Body of pancreas (tissue), 4 donors: ENCODE measurements around the gene CREBRF.

Source experiments
- POLR2A ChIP-seq, 3 donors: fragments of 450-650 bp; IDR thresholded peaks; one replicate each; pipeline ENCODE4 v1.6.1; 2016; ENCODE audit warnings: antibody characterized with exemption in 3 of 3, mild to moderate bottlenecking in 2 of 3
- TF ChIP-seq, protein P1 (sequence below), 7 experiments: fragments of 450-650 bp in 4 of 7; fragments of 200-600 bp in 3 of 7; sonication (generic) in 3 of 7; IDR thresholded peaks; one replicate each; pipeline ENCODE4 v1.5.1; 2016 to 2019; ENCODE audit warnings: antibody characterized with exemption in 7 of 7

DNA sequence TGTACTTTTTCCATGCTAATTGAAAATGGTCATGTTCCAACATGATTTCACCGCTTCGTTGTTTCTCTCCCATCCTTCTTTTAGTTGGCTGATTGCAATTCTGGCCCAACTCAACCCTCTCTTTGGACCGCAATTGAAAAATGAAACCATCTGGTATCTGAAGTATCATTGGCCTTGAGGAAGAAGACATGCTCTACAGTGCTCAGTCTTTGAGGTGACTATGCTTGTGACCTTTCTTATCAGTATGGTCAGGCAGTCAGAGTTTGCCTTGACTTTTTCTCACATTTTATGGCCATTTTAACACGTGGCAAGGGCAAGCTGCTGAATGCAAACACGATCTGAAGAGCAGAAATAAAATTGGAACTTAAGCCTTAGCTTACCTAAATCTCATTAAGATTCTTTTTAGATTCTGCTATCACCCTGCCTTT, 36.0 kb upstream of the CREBRF start:
- TF ChIP-seq, protein P1, sequence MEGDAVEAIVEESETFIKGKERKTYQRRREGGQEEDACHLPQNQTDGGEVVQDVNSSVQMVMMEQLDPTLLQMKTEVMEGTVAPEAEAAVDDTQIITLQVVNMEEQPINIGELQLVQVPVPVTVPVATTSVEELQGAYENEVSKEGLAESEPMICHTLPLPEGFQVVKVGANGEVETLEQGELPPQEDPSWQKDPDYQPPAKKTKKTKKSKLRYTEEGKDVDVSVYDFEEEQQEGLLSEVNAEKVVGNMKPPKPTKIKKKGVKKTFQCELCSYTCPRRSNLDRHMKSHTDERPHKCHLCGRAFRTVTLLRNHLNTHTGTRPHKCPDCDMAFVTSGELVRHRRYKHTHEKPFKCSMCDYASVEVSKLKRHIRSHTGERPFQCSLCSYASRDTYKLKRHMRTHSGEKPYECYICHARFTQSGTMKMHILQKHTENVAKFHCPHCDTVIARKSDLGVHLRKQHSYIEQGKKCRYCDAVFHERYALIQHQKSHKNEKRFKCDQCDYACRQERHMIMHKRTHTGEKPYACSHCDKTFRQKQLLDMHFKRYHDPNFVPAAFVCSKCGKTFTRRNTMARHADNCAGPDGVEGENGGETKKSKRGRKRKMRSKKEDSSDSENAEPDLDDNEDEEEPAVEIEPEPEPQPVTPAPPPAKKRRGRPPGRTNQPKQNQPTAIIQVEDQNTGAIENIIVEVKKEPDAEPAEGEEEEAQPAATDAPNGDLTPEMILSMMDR (IDR thresholded peaks at IDR 0.05) = no peak
- TF ChIP-seq POLR2A (IDR thresholded peaks at IDR 0.05) = no peak
